DOHH2 (cell line): ENCODE results near the gene SLC27A1.
"Not testable (repeated sequence)": the region's sequence is repeated elsewhere in the genome, so short reads cannot be mapped to it uniquely, and the experiment has no call there.

Source experiments
- H3F3A ChIP-seq: fragments of 200-600 bp; sonication (generic), shearing (Covaris generic); 2 replicates; pipeline ENCODE4 v1.6.0; 2016; ENCODE audit warnings: antibody characterized with exemption, mild to moderate bottlenecking; ENCODE audit not compliant: control insufficient read depth, insufficient read depth
- H3K27ac ChIP-seq: fragments of 200-600 bp; sonication (generic); 2 replicates; pipeline ENCODE4 v1.5.1; 2014; ENCODE audit warnings: low read depth, mild to moderate bottlenecking, low read length, moderate library complexity
- H3K27me3 ChIP-seq: fragments of 200-600 bp; sonication (generic); 2 replicates; pipeline ENCODE4 v1.6.1; 2014; ENCODE audit warnings: mild to moderate bottlenecking, low read length, mixed read lengths; ENCODE audit not compliant: control insufficient read depth
- H3K36me3 ChIP-seq: fragments of 200-600 bp; sonication (generic); 2 replicates; pipeline ENCODE4 v1.6.1; 2014; ENCODE audit warnings: mild to moderate bottlenecking, low read length, moderate library complexity, mixed read lengths; ENCODE audit not compliant: control insufficient read depth
- H3K4me1 ChIP-seq: fragments of 200-600 bp; sonication (generic); 2 replicates; pipeline ENCODE4 v1.6.1; 2014; ENCODE audit warnings: mild to moderate bottlenecking, low read length, mixed read lengths; ENCODE audit not compliant: control insufficient read depth
- H3K4me2 ChIP-seq: fragments of 200-600 bp; sonication (generic); 2 replicates; pipeline ENCODE4 v1.6.0; 2014; ENCODE audit warnings: mild to moderate bottlenecking, low read length, moderate library complexity
- H3K4me3 ChIP-seq: fragments of 200-600 bp; sonication (generic); 2 replicates; pipeline ENCODE4 v1.5.1; 2014; ENCODE audit warnings: mild to moderate bottlenecking, low read length, mixed read lengths
- H3K79me2 ChIP-seq: fragments of 200-600 bp; sonication (generic); 2 replicates; pipeline ENCODE4 v1.6.1; 2014; ENCODE audit warnings: mild to moderate bottlenecking, low read length, mixed read lengths; ENCODE audit not compliant: control insufficient read depth
- H3K9me2 ChIP-seq: fragments of 200-600 bp; sonication (generic); replicated peaks from 2 replicates; pipeline ENCODE4 v1.6.1; 2014; ENCODE audit warnings: mild to moderate bottlenecking, low read length, mixed read lengths; ENCODE audit not compliant: control insufficient read depth
- H3K9me3 ChIP-seq: fragments of 200-600 bp; sonication (generic); 2 replicates; pipeline ENCODE4 v1.6.1; 2014; ENCODE audit warnings: antibody characterized with exemption, low read length, mixed read lengths; ENCODE audit not compliant: control insufficient read depth, insufficient read depth
- H4K20me1 ChIP-seq: fragments of 200-600 bp; sonication (generic); 2 replicates; pipeline ENCODE4 v1.6.0; 2014; ENCODE audit warnings: low read depth, mild to moderate bottlenecking, antibody characterized with exemption, low read length, moderate library complexity; ENCODE audit not compliant: control insufficient read depth, insufficient read depth
- CTCF ChIP-seq: fragments of 200-600 bp; sonication (generic); IDR thresholded peaks from one replicate; pipeline ENCODE4 v1.5.1; 2014; ENCODE audit warnings: antibody characterized with exemption, mild to moderate bottlenecking, low read depth, low read length; ENCODE audit not compliant: poor library complexity, severe bottlenecking
- EZH2phosphoT487 ChIP-seq: fragments of 200-600 bp; sonication (generic); IDR thresholded peaks from 2 replicates; pipeline ENCODE4 v1.6.1; 2017; ENCODE audit warnings: borderline replicate concordance, mild to moderate bottlenecking, antibody characterized with exemption, low read length, moderate library complexity, mixed read lengths

Gene SLC27A1

DNA sequence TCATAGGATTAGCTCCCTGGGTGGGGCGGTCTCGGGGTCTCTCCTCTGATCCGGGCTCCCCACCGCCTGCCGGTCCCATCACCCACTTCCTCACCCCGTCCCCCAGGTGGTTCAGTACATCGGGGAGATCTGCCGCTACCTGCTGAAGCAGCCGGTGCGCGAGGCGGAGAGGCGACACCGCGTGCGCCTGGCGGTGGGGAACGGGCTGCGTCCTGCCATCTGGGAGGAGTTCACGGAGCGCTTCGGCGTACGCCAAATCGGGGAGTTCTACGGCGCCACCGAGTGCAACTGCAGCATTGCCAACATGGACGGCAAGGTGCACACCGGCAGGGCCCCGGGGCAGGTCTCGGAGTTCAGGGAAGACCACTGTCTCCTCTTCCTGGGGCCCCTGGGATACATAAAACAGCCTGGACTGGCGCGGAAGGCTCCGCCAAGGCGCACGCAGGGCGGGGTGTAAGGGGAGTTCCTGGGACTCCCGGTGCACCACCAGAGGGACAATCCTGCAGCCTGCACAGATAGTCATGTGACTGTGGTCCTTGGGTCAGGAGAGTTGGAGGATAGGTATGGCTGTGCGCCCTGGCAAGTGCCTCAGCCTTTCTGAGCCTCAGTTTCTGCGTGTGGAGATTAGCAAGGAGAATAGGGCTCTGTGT lies 26.9 kb downstream of the SLC27A1 start:
- 0 out of 2 replicates have a peak overlapping the region, but pooled peaks have one; percentile 14 for H3K4me2 ChIP-seq

GRCh38 chr19:17499025-17499424 lies 28.7 kb downstream of the SLC27A1 start:
- not testable (repeated sequence) for H3K9me3 ChIP-seq, H3K4me2 ChIP-seq, H3K4me3 ChIP-seq, H3K36me3 ChIP-seq, H3K27ac ChIP-seq, H4K20me1 ChIP-seq, H3K9me2 ChIP-seq, H3K27me3 ChIP-seq, H3K79me2 ChIP-seq, H3F3A ChIP-seq
- peaks cover 26% of the 10 kb centered on the region for H3K4me1 ChIP-seq

More for the DNA sequence above, 26.9 kb downstream of the SLC27A1 start:
- Histone ChIP-seq H3K4me3 (no peak overlapping the region), H3K9me2 (no peaks in the 10 kb centered on the region), H4K20me1 (no peaks in the 10 kb centered on the region), H3K79me2 (no peaks in the 10 kb centered on the region), H3F3A (no peaks in the 10 kb centered on the region; the same call in 1 of the 2 replicates), H3K4me1 (peaks cover 24% of the 10 kb centered on the region), H3K27ac (no peak overlapping the region), H3K36me3 (no peaks in the 10 kb centered on the region), H3K9me3 (no peaks in the 10 kb centered on the region), H3K27me3 (no peaks in the 10 kb centered on the region)
- no peak for TF ChIP-seq EZH2phosphoT487
- TF ChIP-seq CTCF, result no peak

DNA sequence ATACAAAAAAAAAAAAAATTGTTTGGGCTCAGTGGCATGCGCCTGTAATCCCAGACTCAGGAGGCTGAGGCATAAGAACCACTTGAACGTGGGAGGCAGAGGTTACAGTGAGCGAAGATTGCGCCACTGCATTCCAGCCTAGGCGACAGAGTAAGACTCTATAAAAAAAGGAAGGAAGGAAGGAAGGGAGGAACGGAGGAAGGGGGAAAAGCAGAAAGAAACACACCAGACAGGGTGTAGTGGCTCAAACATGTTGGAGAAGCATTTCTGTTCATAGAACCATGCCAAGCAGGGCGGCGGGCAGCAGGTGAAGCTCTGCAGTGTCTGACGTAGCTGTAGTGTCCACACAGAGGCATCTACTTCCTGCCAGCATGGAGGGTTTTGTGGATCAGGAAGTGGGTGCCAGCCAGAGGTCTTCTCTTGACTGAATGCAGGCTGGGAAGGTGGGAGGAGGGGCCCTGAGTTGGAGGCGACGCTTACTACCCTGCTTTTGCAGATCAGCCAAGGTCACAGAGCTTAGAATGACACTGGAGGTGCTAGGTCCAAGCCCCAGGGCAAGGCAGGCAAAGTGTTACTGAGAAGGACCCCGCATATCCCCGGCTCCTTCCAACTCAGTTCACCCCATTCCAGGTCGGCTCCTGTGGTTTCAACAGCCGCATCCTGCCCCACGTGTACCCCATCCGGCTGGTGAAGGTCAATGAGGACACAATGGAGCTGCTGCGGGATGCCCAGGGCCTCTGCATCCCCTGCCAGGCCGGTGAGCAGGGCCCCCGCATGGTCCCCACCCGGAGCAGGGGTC lies 29.5 kb downstream of the SLC27A1 start:
- H3K9me3 ChIP-seq, result no peaks in the 10 kb centered on the region
- TF ChIP-seq CTCF (no peak), EZH2phosphoT487 (no peak)
- no peak overlapping the region for H3K4me3 ChIP-seq
- H4K20me1 ChIP-seq, result no peaks in the 10 kb centered on the region
- no peaks in the 10 kb centered on the region for H3F3A ChIP-seq
- peaks cover 30% of the 10 kb centered on the region for H3K4me1 ChIP-seq
- no peak overlapping the region for H3K4me2 ChIP-seq
- no peaks in the 10 kb centered on the region for H3K79me2 ChIP-seq
- H3K36me3 ChIP-seq, result no peaks in the 10 kb centered on the region
- H3K27ac ChIP-seq, result no peak overlapping the region
- no peaks in the 10 kb centered on the region for H3K27me3 ChIP-seq
- no peaks in the 10 kb centered on the region for H3K9me2 ChIP-seq
